ENCODE results near the gene RHOBTB3.

GRCh38 chr5:95743877-95744276, 12.7 kb downstream of the RHOBTB3 start:
- TF ChIP-seq CTCF (IDR thresholded peaks at IDR 0.05) (no peak), POLR2A (IDR thresholded peaks at IDR 0.05) (no peak)
